CD4-positive, CD25-positive, alpha-beta regulatory T cell (primary cell): ENCODE data around the gene HPSE. TPM values are rescaled to one million over a fixed set of nuclear protein-coding genes. Genes with fewer than 3 reads are reported as not detected.
"Not testable (repeated sequence)": the region's sequence is repeated elsewhere in the genome, so short reads cannot be mapped to it uniquely, and the experiment has no call there.

Experiments used
- ATAC-seq, 2 donors: fragments of 150-1000 bp; cut with Tn5 transposase; one replicate each; pipeline ENCODE4 v1.10.0; 2021; ENCODE audit warnings: low read depth in 2 of 2, moderate number of reproducible peaks in 2 of 2, moderate library complexity in 1 of 2
- DNase-seq, 3 donors: peaks; one replicate each; pipeline versions ENCODE4 v3.0.0 to v3.0.0-alpha.2; 2012 to 2022; ENCODE audit warnings: mixed read lengths in 1 of 3
- H3K27ac ChIP-seq: one replicate; pipeline ENCODE4 v1.7.0; 2013; ENCODE audit warnings: mild to moderate bottlenecking, low read length; ENCODE audit not compliant: insufficient read depth, poor library complexity, severe bottlenecking
- H3K27me3 ChIP-seq: one replicate; pipeline ENCODE4 v1.7.0; 2013; ENCODE audit warnings: low read length; ENCODE audit not compliant: control insufficient read depth, insufficient read depth
- H3K36me3 ChIP-seq: one replicate; pipeline ENCODE4 v1.7.0; 2013; ENCODE audit warnings: mild to moderate bottlenecking, low read length, moderate library complexity; ENCODE audit not compliant: control insufficient read depth, insufficient read depth
- H3K4me1 ChIP-seq: 2 replicates; pipeline ENCODE4 v1.7.0; 2013; ENCODE audit warnings: mild to moderate bottlenecking, low read length; ENCODE audit not compliant: insufficient read depth, control insufficient read depth, poor library complexity, severe bottlenecking
- H3K4me3 ChIP-seq: one replicate; pipeline ENCODE4 v1.7.0; 2013; ENCODE audit warnings: low read depth, mild to moderate bottlenecking, low read length, moderate library complexity
- H3K9me3 ChIP-seq, 2 experiments: 1 replicate in 1 of 2; 2 replicates in 1 of 2; pipeline ENCODE4 v1.7.0; 2013; ENCODE audit warnings: low read length in 2 of 2, mild to moderate bottlenecking in 1 of 2, moderate library complexity in 1 of 2; ENCODE audit not compliant: control insufficient read depth in 2 of 2
- H3K27ac Mint-ChIP-seq, 3 donors: one replicate each; pipeline ENCODE4 v1.8.0; 2020 to 2022; ENCODE audit warnings: mild to moderate bottlenecking in 3 of 3, mixed read lengths in 3 of 3, moderate library complexity in 2 of 3
- H3K27me3 Mint-ChIP-seq: one replicate; pipeline ENCODE4 v1.8.0; 2022; ENCODE audit warnings: mild to moderate bottlenecking, mixed read lengths
- H3K36me3 Mint-ChIP-seq: one replicate; pipeline ENCODE4 v1.8.0; 2020; ENCODE audit warnings: mixed read lengths
- H3K4me1 Mint-ChIP-seq, 4 donors: one replicate each; pipeline ENCODE4 v1.8.0; 2020 to 2022; ENCODE audit warnings: mixed read lengths in 4 of 4, mild to moderate bottlenecking in 1 of 4
- H3K4me3 Mint-ChIP-seq, 4 donors: one replicate each; pipeline ENCODE4 v1.8.0; 2020 to 2022; ENCODE audit warnings: mild to moderate bottlenecking in 4 of 4, mixed read lengths in 4 of 4, moderate library complexity in 3 of 4
- H3K9me3 Mint-ChIP-seq, 7 donors: one replicate each; pipeline ENCODE4 v1.8.0; 2020 to 2022; ENCODE audit warnings: mixed read lengths in 7 of 7, mild to moderate bottlenecking in 3 of 7, moderate library complexity in 2 of 7
- polyA plus RNA-seq, 4 donors: library from polyadenylated mRNA; unstranded; fragments of 300-500 nt; fragmentation: Illumina TruSeq; gene quantifications; one replicate each; pipeline ENCODE4 v1.2.3, GENCODE V29; 2021
- total RNA-seq: library from RNA; stranded (reverse); gene quantifications from one replicate; pipeline ENCODE4 v1.2.3, GENCODE V29; 2022

The HPSE gene
- total and polyA plus RNA-seq, 5 donors from 2014 or later: 8.3 to 14.0 (median 9.7) TPM

DNA sequence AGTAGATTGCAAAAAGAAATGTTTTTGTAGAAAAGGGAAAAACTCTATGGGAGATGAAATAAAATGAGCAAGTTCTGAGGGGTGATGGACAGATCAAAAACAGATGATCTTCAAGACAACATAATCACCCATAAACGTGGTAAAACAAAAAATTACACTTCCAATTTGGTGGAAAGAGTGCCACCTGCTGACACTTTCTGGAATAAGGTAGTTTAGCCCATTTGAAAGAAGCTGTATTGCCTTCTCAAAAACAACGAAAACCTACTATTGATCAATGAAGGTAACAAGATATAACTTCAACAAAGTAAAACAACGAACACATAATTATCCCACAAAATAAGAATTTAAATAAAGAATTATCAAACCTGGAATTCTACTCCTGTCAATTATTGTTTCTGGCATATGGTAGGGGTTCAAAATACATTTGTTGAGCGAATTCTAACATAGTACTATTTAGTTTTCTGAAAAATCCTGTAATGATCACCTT, 52.6 kb downstream of the HPSE start:
- peaks cover 28% of the 10 kb centered on the region for H3K27me3 Mint-ChIP-seq
- DNase-seq: peak; percentile 42 to 86 (median 74)
- ATAC-seq: no peak
- Histone ChIP-seq H3K36me3 (no peaks in the 10 kb centered on the region), H3K4me3 (peak overlapping the region; percentile 5), H3K4me1 (peaks cover 25% of the 10 kb centered on the region), H3K27ac (no peak overlapping the region), H3K27me3 (peaks cover 4% of the 10 kb centered on the region), H3K9me3 (no peaks in the 10 kb centered on the region)
- H3K4me3 Mint-ChIP-seq: peak overlapping the region in 3 of 4 donors; percentile 17 to 86 (median 80)
- H3K4me1 Mint-ChIP-seq: peaks cover 17 to 52% (median 39%) of the 10 kb centered on the region in 4 donors
- H3K9me3 Mint-ChIP-seq: peaks cover 0 to 2% (median 0%) of the 10 kb centered on the region in 7 donors
- H3K27ac Mint-ChIP-seq: peak overlapping the region; percentile 15 to 78 (median 76)
- H3K36me3 Mint-ChIP-seq: peaks cover 13% of the 10 kb centered on the region

DNA sequence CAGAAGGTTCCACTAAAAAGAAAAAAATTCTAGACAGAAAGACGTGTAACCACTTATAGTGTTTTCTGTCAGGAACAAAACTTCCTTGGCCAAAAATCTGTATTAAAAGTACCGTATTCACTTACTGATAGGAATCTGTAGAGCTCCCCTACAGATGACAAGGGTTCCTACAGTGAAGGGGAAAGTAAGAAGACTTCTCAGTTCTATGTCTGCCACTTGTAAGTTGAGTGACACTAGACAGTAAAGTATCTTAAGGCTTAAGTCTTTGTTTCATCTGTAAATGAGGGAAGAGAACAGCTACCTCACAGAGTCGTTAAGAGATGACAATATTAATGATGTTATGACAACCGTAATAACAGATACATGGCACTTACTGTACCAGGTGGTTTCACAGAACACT, 53.3 kb downstream of the HPSE start:
- Mint-ChIP-seq H3K36me3 (peaks cover 14% of the 10 kb centered on the region), H3K4me1 (peaks cover 21 to 60% (median 44%) of the 10 kb centered on the region in 4 donors), H3K27me3 (peaks cover 28% of the 10 kb centered on the region), H3K27ac (peak overlapping the region in 1 of 3 donors; percentile 78), H3K4me3 (peak overlapping the region in 2 of 4 donors; percentile 43 to 86), H3K9me3 (peaks cover 0 to 2% (median 0%) of the 10 kb centered on the region in 7 donors)
- H3K9me3 ChIP-seq: no peaks in the 10 kb centered on the region
- no peak for DNase-seq
- H3K36me3 ChIP-seq: no peaks in the 10 kb centered on the region
- peaks cover 30% of the 10 kb centered on the region for H3K4me1 ChIP-seq
- H3K4me3 ChIP-seq: no peak overlapping the region
- peaks cover 4% of the 10 kb centered on the region for H3K27me3 ChIP-seq
- no peak overlapping the region for H3K27ac ChIP-seq
- ATAC-seq: no peak

DNA sequence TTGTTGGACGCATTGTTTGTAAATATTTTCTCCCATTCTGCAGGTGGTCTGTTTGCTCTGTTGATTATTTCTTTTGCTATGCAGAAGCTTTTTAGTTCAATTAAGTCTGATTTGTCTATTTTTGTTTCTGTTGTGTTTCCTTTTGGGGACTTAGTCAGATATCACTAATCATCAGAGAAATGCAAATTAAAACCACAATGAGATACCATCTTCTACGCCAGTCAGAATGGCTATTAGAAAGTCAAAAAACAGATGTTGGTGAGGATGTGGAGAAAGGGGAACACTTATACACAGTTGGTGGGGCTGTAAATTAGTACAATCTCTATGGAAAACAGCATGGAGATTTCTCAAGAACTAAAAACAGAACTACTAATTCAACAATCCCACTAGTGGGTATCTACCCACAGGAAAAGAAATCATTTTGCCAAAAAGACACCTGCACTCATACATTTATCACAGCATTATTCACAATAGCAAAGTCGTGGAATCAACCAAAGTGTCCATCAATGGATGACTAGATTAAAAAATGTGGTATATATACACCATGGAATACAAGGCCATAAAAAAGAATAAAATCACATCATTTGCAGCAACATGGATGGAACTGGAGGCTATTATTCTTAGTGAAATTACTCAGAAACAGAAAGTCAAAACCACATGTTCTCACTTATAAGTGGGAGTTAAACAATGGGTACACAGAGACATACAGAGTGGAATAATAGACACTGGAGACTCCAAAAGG, 58.2 kb downstream of the HPSE start:
- H3K4me1 ChIP-seq: peaks cover 7% of the 10 kb centered on the region
- H3K4me1 Mint-ChIP-seq: peaks cover 13 to 29% (median 21%) of the 10 kb centered on the region in 4 donors
- H3K4me3 Mint-ChIP-seq: peak overlapping the region; percentile 0 to 59 (median 46)
- DNase-seq (peak in 2 of 3 donors; percentile 52 to 66), ATAC-seq (peak; percentile 78 to 84)
- H3K27me3 Mint-ChIP-seq: peaks cover 13% of the 10 kb centered on the region
- H3K9me3 ChIP-seq: no peaks in the 10 kb centered on the region
- H3K27ac ChIP-seq: peak overlapping the region; percentile 25
- peaks cover 4% of the 10 kb centered on the region for H3K27me3 ChIP-seq
- H3K27ac Mint-ChIP-seq: peak overlapping the region in 2 of 3 donors; percentile 27 to 39
- H3K36me3 Mint-ChIP-seq: peaks cover 29% of the 10 kb centered on the region
- H3K36me3 ChIP-seq: no peaks in the 10 kb centered on the region
- peak overlapping the region; percentile 68 for H3K4me3 ChIP-seq
- no peaks in the 10 kb centered on the region for H3K9me3 Mint-ChIP-seq

DNA sequence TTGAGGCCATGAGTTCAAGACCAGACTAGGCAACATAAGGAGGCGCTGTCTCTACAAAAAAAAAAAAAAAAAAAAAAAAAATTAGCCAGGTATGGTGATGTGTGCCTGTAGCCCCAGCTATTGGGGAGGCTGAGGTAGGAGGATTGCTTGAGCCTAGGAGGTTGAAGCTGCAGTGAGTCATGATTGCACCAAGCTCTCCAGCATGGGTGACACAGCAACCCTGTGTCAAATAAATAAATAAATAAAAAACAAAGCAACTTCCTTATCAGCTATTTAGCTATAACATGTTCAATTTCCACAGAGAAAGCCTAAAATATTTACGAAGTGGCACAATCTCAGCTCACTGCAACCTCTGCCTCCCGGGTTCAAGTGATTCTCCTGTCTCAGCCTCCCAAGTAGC, 60.7 kb downstream of the HPSE start:
- DNase-seq, H3K4me1 ChIP-seq, H3K27ac Mint-ChIP-seq, H3K36me3 ChIP-seq, ATAC-seq, H3K9me3 ChIP-seq, H3K27ac ChIP-seq, H3K4me3 ChIP-seq, H3K27me3 ChIP-seq, H3K27me3 Mint-ChIP-seq, H3K9me3 Mint-ChIP-seq, H3K4me3 Mint-ChIP-seq: not testable (repeated sequence)
- peaks cover 41% of the 10 kb centered on the region for H3K36me3 Mint-ChIP-seq
- H3K4me1 Mint-ChIP-seq: peaks cover 8 to 21% (median 14%) of the 10 kb centered on the region in 4 donors

DNA sequence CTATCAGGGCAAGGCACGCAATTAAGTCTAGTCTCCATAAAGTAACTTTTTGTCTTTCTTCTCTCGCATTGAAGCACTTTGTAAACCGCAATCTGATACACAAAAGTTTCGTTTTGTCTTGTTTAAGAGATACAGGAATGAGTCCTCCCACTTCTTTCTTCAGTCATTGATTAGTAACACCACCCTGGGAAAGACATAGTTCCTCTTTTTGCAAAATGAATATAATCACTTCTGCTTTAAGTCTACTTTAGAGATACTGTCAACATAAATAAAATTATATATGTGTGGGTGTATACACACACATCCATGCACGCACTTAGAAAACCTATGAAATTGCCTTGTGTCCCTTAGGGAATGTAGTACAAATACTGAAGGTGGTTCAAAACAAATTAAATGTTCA, 61.7 kb downstream of the HPSE start:
- Mint-ChIP-seq H3K27ac (peak overlapping the region in 1 of 3 donors; percentile 25), H3K4me1 (peaks cover 8 to 21% (median 12%) of the 10 kb centered on the region in 4 donors), H3K4me3 (no peak overlapping the region), H3K9me3 (no peaks in the 10 kb centered on the region), H3K36me3 (peaks cover 41% of the 10 kb centered on the region), H3K27me3 (peaks cover 5% of the 10 kb centered on the region)
- Histone ChIP-seq H3K27ac (no peak overlapping the region), H3K27me3 (no peaks in the 10 kb centered on the region), H3K36me3 (peaks cover 7% of the 10 kb centered on the region), H3K9me3 (no peaks in the 10 kb centered on the region), H3K4me1 (peaks cover 7% of the 10 kb centered on the region), H3K4me3 (no peak overlapping the region)
- ATAC-seq: no peak
- no peak for DNase-seq

DNA sequence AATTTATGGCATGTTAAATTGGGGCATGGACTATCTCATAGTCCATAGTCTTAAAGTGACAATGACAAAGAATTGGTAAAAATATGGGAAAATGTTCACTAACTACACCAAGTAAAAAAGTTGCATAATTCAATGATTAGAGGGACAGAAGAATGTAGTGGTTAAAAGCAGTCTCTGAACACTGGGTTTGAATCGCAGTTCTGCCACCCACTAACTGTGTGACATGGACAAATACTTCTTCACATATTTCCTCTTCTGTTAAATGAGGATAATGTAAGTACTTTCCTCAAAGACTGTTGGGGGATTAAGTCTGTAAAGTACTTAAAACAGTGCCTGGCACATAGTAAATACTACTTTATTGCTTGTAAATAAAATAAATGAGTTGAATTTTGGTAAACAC, 65.4 kb downstream of the HPSE start:
- H3K4me1 Mint-ChIP-seq: peaks cover 2 to 6% (median 4%) of the 10 kb centered on the region in 4 donors
- Histone ChIP-seq H3K4me1 (peaks cover 5% of the 10 kb centered on the region), H3K27me3 (no peaks in the 10 kb centered on the region), H3K27ac (no peak overlapping the region), H3K9me3 (no peaks in the 10 kb centered on the region), H3K4me3 (no peak overlapping the region), H3K36me3 (peaks cover 7% of the 10 kb centered on the region)
- no peaks in the 10 kb centered on the region for H3K9me3 Mint-ChIP-seq
- ATAC-seq: no peak
- H3K4me3 Mint-ChIP-seq: no peak overlapping the region
- DNase-seq: no peak
- H3K27me3 Mint-ChIP-seq: peaks cover 5% of the 10 kb centered on the region
- H3K27ac Mint-ChIP-seq: no peak overlapping the region
- peaks cover 32% of the 10 kb centered on the region for H3K36me3 Mint-ChIP-seq

DNA sequence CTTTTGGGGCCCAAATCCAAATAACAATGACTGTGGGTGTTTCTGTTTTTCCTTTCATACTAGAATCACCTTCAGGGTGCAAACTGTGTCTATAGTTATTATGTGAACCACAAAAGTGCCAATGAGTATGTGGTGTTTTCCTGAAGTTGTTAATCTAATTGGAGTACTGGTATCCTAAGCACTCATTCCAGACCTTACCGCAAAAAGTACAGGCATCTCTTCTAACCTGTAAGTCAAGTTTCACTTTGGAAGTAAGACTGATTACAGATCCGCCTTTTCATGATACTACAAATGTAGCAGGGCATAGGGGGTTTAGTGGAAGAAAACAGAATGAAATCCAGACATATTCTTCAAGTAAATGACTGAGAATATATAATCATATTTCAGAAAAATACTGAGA, 66.2 kb downstream of the HPSE start:
- no peak for DNase-seq
- Mint-ChIP-seq H3K9me3 (no peaks in the 10 kb centered on the region), H3K4me3 (no peak overlapping the region), H3K36me3 (peaks cover 32% of the 10 kb centered on the region), H3K4me1 (peaks cover 2 to 6% (median 4%) of the 10 kb centered on the region in 4 donors), H3K27ac (no peak overlapping the region), H3K27me3 (peaks cover 5% of the 10 kb centered on the region)
- Histone ChIP-seq H3K36me3 (peaks cover 9% of the 10 kb centered on the region), H3K4me1 (peaks cover 5% of the 10 kb centered on the region), H3K4me3 (no peak overlapping the region), H3K9me3 (no peaks in the 10 kb centered on the region), H3K27me3 (no peaks in the 10 kb centered on the region), H3K27ac (no peak overlapping the region)
- ATAC-seq: no peak
